Astrocyte (in vitro differentiated cells and primary cell): ENCODE results near the gene ZMAT1. TPM values are rescaled to one million over a fixed set of nuclear protein-coding genes. Genes with fewer than 3 reads are reported as not detected.

ENCODE experiments used
- DNase-seq: peaks from one replicate; pipeline ENCODE4 v3.0.0-alpha.2; 2010; ENCODE audit warnings: low read depth
- FAIRE-seq: peaks from 2 replicates; lab custom pipeline; 2011; peaks lifted over from hg19 to GRCh38; lab: Jason Lieb, UNC
- H2AFZ ChIP-seq: 2 replicates; pipeline ENCODE4 v1.6.0; 2012; ENCODE audit warnings: low read depth, low read length, inconsistent platforms
- H3K27ac ChIP-seq: 2 replicates; pipeline ENCODE4 v1.5.1; 2011; ENCODE audit warnings: low read depth, low read length, inconsistent platforms
- H3K27me3 ChIP-seq: 2 replicates; pipeline ENCODE4 v1.6.0; 2011; ENCODE audit warnings: low read length, inconsistent platforms; ENCODE audit not compliant: insufficient read depth
- H3K36me3 ChIP-seq: 2 replicates; pipeline ENCODE4 v1.5.1; 2011; ENCODE audit warnings: low read length, inconsistent platforms; ENCODE audit not compliant: insufficient read depth
- H3K4me1 ChIP-seq: 2 replicates; pipeline ENCODE4 v1.5.1; 2011; ENCODE audit warnings: low read length, inconsistent platforms; ENCODE audit not compliant: insufficient read depth
- H3K4me2 ChIP-seq: 2 replicates; pipeline ENCODE4 v1.6.0; 2012; ENCODE audit warnings: low read length, inconsistent platforms
- H3K4me3 ChIP-seq: 2 replicates; pipeline ENCODE4 v1.5.1; 2011; ENCODE audit warnings: low read depth, mild to moderate bottlenecking, low read length, inconsistent platforms; ENCODE audit not compliant: insufficient read depth
- H3K79me2 ChIP-seq: 2 replicates; pipeline ENCODE4 v1.6.0; 2012; ENCODE audit warnings: mild to moderate bottlenecking, low read length, inconsistent platforms; ENCODE audit not compliant: insufficient read depth
- H3K9ac ChIP-seq: 2 replicates; pipeline ENCODE4 v1.6.0; 2012; ENCODE audit warnings: mild to moderate bottlenecking, low read length, inconsistent platforms
- H3K9me3 ChIP-seq: 2 replicates; pipeline ENCODE4 v1.5.1; 2012; ENCODE audit warnings: low read depth, mild to moderate bottlenecking, low read length, inconsistent platforms; ENCODE audit not compliant: insufficient read depth
- H4K20me1 ChIP-seq: 2 replicates; pipeline ENCODE4 v1.6.0; 2012; ENCODE audit warnings: low read length, inconsistent platforms; ENCODE audit not compliant: insufficient read depth
- H3K27ac Mint-ChIP-seq: one replicate; pipeline ENCODE4 v1.8.0; 2021; ENCODE audit warnings: mild to moderate bottlenecking, mixed read lengths; ENCODE audit not compliant: unreplicated experiment
- H3K27me3 Mint-ChIP-seq: one replicate; pipeline ENCODE4 v1.8.0; 2021; ENCODE audit warnings: low read depth, mixed read lengths; ENCODE audit not compliant: unreplicated experiment
- H3K36me3 Mint-ChIP-seq: one replicate; pipeline ENCODE4 v1.8.0; 2021; ENCODE audit warnings: low read depth, mixed read lengths; ENCODE audit not compliant: unreplicated experiment
- H3K4me1 Mint-ChIP-seq: one replicate; pipeline ENCODE4 v1.8.0; 2021; ENCODE audit warnings: low read depth, mixed read lengths; ENCODE audit not compliant: unreplicated experiment
- H3K4me3 Mint-ChIP-seq: one replicate; pipeline ENCODE4 v1.8.0; 2021; ENCODE audit warnings: mild to moderate bottlenecking, moderate library complexity, mixed read lengths; ENCODE audit not compliant: unreplicated experiment
- H3K9me3 Mint-ChIP-seq: one replicate; pipeline ENCODE4 v1.8.0; 2021; ENCODE audit warnings: mild to moderate bottlenecking, mixed read lengths; ENCODE audit not compliant: unreplicated experiment
- CTCF ChIP-seq: IDR thresholded peaks from 2 replicates; pipeline ENCODE4 v1.5.1; 2011; ENCODE audit warnings: low read depth, mild to moderate bottlenecking, inconsistent platforms, low read length, moderate library complexity; ENCODE audit not compliant: insufficient read depth
- EZH2 ChIP-seq: IDR thresholded peaks from 2 replicates; pipeline ENCODE4 v1.6.1; 2012; ENCODE audit warnings: mild to moderate bottlenecking, low read length, inconsistent platforms; ENCODE audit not compliant: insufficient read depth
- total RNA-seq: library from RNA; stranded (reverse); gene quantifications from 2 replicates; pipeline ENCODE4 v1.2.1, GENCODE V29; 2021

Gene ZMAT1
- total RNA-seq, 1 donor from 2014 or later = 2.0 TPM

- Mint-ChIP-seq H3K27me3 (no peaks in the 10 kb centered on the region), H3K4me3 (no peak overlapping the region), H3K9me3 (no peaks in the 10 kb centered on the region), H3K36me3 (no peaks in the 10 kb centered on the region), H3K4me1 (no peaks in the 10 kb centered on the region), H3K27ac (no peak overlapping the region)
- Histone ChIP-seq H3K9me3 (no peaks in the 10 kb centered on the region), H2AFZ (no peak overlapping the region), H3K4me3 (no peak overlapping the region), H3K4me1 (no peaks in the 10 kb centered on the region), H4K20me1 (no peaks in the 10 kb centered on the region), H3K79me2 (no peaks in the 10 kb centered on the region), H3K36me3 (no peaks in the 10 kb centered on the region), H3K4me2 (no peak overlapping the region), H3K9ac (no peak overlapping the region), H3K27ac (no peak overlapping the region), H3K27me3 (no peaks in the 10 kb centered on the region)
- peak; percentile 34 for FAIRE-seq
- no peak for DNase-seq
- no peak for TF ChIP-seq CTCF
- TF ChIP-seq EZH2 = no peak
Measured at GRCh38 chrX:101958139-101958538, 26.3 kb upstream of the ZMAT1 start.

GRCh38 chrX:101957174-101957573 is 25.3 kb upstream of the ZMAT1 start:
- H3K27me3 Mint-ChIP-seq = no peaks in the 10 kb centered on the region
- no peaks in the 10 kb centered on the region for H3K4me1 Mint-ChIP-seq
- peak; percentile 88 for FAIRE-seq
- no peaks in the 10 kb centered on the region for H3K36me3 Mint-ChIP-seq
- TF ChIP-seq CTCF (no peak), EZH2 (no peak)
- Histone ChIP-seq H3K4me3 (no peak overlapping the region), H4K20me1 (no peaks in the 10 kb centered on the region), H2AFZ (no peak overlapping the region), H3K4me2 (no peak overlapping the region), H3K9ac (no peak overlapping the region), H3K27me3 (no peaks in the 10 kb centered on the region), H3K9me3 (no peaks in the 10 kb centered on the region), H3K79me2 (no peaks in the 10 kb centered on the region), H3K36me3 (no peaks in the 10 kb centered on the region), H3K4me1 (no peaks in the 10 kb centered on the region), H3K27ac (no peak overlapping the region)
- H3K4me3 Mint-ChIP-seq = no peak overlapping the region
- peaks cover 4% of the 10 kb centered on the region for H3K9me3 Mint-ChIP-seq
- no peak for DNase-seq
- no peak overlapping the region for H3K27ac Mint-ChIP-seq

GRCh38 chrX:101956556-101956955 is 24.7 kb upstream of the ZMAT1 start:
- H3K4me1 ChIP-seq = no peaks in the 10 kb centered on the region
- no peaks in the 10 kb centered on the region for H3K9me3 ChIP-seq
- no peak overlapping the region for H3K27ac ChIP-seq
- H3K4me3 ChIP-seq = no peak overlapping the region
- H3K36me3 ChIP-seq = no peaks in the 10 kb centered on the region
- TF ChIP-seq CTCF (no peak), EZH2 (no peak)
- H3K9ac ChIP-seq = no peak overlapping the region
- no peak overlapping the region for H3K4me2 ChIP-seq
- no peaks in the 10 kb centered on the region for H3K27me3 ChIP-seq
- Mint-ChIP-seq H3K36me3 (no peaks in the 10 kb centered on the region), H3K4me3 (no peak overlapping the region), H3K27me3 (no peaks in the 10 kb centered on the region), H3K4me1 (no peaks in the 10 kb centered on the region), H3K27ac (no peak overlapping the region), H3K9me3 (peaks cover 4% of the 10 kb centered on the region)
- H4K20me1 ChIP-seq = no peaks in the 10 kb centered on the region
- DNase-seq = no peak
- FAIRE-seq = peak; percentile 9
- H2AFZ ChIP-seq = no peak overlapping the region
- no peaks in the 10 kb centered on the region for H3K79me2 ChIP-seq
